Measurements from ENCODE around the gene DARS1.
"Not testable (repeated sequence)": the region's sequence is repeated elsewhere in the genome, so short reads cannot be mapped to it uniquely, and the experiment has no call there.

Gene DARS1

DNA sequence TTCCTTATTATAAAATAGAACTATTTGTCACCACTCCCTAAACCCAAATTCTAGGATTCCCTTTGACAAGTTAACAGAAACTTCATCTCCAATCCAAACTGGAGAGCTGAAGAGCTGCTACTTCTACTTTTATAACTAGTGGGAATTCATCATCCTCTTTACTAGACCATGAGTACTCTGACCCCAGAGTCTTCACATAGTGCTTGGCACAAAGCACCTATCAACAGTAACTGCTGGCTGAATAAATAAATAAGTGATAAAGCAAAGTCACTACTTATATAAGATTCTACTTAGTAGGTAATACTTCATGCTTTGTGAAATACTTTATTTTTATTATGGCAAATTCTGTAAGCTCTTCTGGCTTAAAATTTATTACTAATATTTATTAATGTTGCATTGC is 49.5 kb downstream of the DARS1 start:
- no peak for FAIRE-seq

DNA sequence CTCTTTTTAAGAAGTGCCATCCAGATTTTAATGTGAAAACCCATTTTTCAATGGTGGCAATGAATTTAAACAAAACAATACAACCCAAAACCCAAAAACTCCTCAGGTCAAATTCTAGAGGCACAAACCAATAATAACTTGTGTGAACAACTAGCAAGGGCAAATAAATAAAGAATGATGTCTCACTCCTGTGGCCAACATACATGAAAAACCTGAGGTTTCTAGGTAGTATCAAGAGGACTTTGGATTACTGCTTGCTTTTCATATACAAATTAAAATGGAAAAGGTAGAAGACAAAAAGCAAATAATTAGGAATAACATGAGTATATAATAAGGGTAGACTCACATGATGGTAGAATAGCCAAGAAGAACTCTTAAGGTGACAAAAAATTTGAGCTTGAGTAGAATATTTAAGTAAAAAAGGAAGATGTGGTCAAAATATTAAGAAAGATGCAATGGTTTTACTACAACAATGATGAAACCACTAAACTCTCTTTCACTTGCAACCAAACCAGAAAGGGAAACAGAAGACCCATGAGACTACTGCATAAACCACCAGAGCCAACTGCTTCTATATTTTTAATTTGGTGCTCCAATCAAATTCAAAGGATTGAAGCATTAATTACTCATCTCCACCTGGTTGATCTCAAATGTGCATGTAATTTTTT is 53.5 kb downstream of the DARS1 start:
- FAIRE-seq = no peak

DNA sequence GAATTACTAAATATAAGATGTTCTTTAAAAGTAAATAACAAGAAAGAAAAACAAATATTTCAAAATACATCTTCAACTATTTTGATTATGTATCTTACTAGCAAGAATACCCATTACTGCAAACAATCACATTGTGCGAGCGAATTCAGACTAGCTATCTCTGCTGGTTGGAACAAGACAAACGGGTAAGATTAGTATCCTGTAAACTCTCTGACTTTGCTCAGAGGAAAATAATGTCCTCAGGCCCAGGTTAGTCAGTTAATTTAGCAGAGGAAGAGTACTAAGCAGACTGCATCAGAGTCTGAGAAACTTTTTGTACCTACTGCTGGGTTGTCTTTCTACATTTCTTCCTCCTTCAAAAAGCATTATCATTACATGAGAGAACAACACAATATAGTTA is 58.8 kb downstream of the DARS1 start:
- FAIRE-seq = no peak

- FAIRE-seq = peak; percentile 47
These were observed 59.9 kb downstream of the DARS1 start for GRCh38 chr2:135925571-135925970.

DNA sequence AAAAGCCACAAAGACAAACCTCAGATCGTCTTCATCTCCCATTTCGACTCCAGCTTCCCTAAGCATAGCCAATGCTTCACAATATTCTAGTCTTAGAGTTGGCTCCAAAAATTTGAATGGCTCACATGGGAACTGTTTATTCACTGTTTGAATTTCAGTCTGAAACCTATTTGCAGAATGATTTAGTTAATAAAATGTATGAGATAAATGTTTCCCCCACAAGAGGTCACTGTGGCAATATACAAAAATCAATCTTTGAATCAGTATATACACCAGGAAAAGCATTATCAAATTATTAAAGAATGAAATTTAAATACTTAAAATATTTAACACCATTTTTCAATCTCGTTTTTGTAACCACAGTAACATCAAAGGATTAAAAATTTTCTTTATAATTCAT is 69.2 kb downstream of the DARS1 start:
- FAIRE-seq = peak; percentile 99

DNA sequence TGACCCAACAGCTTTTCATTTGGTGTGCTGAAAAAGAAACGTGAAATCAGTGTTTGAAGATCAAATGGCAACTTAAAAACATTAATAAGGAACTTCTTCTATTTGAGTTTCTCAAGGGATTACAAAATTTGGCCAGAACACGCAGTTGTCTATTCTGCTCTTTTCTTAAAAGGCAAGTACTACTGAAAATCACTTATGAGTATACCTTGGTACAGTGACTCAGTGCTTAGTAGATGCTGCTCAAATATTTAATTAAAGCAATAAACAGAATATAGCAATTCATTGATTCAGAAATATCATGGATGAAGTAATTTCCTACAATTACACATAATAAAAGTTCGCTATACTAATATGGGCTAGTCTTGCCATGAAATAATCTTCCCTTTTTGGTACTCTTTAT is 70.9 kb downstream of the DARS1 start:
- peak; percentile 78 for FAIRE-seq

- peak; percentile 96 for FAIRE-seq
These were observed 71.6 kb downstream of the DARS1 start for GRCh38 chr2:135913727-135914365.

DNA sequence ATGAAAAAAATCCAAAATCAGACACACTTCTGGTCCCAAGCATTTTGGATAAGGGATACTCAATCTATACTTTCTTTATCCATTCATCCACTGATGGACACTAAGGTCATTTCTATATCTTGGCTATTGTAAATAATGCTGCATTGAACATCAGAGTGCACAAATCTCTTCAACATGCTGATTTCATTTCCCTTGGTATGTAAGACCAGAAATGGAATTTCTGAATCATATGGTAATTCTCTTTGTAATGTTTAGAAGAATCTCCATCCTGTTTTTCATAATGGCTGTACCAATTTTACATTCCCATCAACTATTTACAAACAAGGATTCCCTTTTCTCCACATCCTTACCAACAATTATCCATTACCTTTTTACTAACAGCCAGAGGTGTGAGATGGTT is 75.5 kb downstream of the DARS1 start:
- FAIRE-seq = no peak

DNA sequence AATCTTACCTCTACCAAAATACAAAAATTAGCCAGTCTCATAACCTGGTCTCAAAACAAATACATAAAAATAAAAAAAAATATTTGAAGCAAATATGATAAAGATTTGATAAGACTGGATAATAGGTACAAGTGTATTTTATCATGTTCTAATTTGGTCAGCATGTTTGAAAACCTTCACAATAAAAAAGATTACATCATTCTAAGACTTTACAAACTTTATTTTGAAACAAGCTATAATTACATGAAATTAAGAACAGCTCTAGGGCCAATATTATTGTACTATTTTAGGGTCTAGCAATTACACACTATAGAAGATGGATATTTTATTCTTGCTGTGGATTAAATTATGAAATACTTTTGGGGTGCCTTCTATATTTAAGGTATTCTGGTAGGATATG is 79.7 kb downstream of the DARS1 start:
- FAIRE-seq = no peak

DNA sequence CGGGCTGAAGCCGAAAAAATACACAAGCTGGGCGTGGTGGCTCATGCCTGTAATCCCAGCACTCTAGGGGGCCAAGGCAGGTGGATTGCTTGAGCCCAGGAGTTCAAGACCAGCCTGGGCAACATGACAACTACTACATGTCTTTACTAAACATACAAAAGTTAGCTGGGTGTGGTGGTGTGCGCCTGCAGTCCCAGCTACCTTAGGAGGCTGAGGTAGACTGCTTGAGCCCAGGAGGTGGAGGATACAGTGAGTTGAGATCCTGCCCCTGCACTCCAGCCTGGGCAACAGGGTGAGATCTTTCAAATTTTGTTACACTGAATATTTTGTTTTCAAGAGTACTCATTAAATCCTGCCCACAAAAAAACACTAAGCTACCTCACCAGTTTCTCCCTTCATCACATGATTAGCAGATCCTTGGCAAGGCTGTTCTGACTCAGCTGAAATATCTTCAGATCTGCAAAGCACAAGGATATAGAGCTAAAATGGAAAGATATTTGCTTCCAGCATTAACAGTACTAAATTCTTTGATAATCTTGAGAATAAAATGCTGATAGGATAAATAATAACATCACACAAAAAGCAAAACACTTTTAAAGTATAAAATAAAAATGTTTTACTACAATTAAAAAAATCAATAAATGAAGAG is 81.0 kb downstream of the DARS1 start:
- FAIRE-seq = no peak

DNA sequence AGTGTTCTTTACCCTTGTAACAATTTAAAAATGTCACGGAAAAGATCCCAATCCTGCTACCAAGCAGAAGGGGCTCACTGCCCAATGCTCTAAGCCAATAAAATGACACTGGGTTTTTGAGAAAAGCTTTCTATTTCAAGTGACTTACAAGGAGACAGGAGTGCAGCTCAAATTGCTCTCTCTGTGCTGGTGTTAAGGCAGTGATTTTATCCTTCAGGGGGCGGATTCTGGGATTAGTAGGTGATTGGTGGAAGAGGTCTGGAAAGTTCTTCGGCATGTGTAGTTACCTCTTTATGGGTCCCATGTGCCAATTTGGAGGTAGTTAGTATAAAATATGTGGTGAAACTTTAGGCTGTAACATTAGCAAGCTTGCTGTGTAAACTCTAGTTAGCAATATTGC is 81.8 kb downstream of the DARS1 start:
- no peak for FAIRE-seq

GRCh38 chr2:135899567-135899966 is 85.9 kb downstream of the DARS1 start:
- no peak for FAIRE-seq

DNA sequence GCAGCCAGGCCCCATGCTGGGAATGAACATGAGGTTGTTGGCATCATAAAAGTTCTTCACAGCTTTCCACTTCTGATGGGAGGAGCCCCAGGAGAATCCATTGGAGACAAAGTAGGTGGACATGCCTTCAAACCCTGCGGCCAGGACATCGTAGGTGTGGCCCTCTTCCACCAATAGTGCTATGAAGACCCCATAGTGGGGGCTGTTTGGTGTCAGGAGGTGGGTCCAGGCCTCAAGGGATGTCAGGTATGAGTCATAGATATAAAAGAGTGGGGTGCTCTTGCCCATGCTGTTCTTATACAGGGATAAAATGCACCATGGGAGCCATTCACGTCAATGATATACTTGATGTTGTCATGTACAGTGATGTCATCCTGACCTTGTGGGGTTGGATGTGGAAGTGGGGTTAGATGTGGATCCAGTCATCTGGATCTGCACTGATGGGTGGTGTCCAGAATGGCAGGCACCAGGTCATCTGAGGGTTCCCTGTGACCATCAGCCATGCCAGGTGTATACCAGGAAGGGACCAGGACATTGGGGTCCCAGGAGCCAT is 87.1 kb downstream of the DARS1 start:
- FAIRE-seq = no peak

DNA sequence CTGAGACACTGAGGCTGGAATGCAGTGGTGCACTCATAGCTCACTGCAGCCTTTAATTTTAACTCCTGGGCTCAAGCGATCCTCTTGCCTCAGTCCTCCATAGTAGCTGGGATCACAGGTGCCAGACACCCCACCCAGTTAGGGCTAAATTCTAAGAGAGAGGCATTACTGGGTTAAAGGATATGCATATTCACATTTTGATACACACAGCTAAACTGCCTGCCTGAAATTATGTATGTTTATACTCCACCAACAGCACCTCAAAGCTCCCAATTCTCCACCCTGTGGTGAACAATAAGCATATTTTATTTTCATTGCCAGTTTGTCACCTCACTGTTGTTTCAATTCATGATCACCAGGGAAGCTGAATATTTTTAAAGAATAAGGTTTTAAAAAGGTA is 90.5 kb downstream of the DARS1 start:
- no peak for FAIRE-seq

- FAIRE-seq = no peak
These were observed 92.0 kb downstream of the DARS1 start for GRCh38 chr2:135893374-135893794.

DNA sequence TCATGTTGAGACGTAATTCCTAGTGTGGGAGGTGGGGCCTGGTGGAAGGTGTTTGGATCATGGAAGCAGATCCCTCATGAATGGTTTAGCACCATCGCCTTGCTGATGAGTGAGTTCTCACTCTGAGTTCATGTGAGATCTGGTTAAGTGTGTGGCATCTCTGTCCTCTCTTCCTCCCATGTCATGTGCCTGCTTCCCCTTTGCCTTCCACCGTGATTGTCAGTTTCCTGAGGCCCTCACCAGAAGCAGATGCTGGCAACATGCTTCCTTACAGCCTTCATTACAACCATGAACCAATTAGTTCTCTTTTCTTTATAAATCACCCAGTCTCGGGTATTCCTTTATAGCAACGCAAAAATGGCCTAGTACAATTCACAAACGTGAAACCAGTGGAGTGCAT is 94.6 kb downstream of the DARS1 start:
- no peak for FAIRE-seq

DNA sequence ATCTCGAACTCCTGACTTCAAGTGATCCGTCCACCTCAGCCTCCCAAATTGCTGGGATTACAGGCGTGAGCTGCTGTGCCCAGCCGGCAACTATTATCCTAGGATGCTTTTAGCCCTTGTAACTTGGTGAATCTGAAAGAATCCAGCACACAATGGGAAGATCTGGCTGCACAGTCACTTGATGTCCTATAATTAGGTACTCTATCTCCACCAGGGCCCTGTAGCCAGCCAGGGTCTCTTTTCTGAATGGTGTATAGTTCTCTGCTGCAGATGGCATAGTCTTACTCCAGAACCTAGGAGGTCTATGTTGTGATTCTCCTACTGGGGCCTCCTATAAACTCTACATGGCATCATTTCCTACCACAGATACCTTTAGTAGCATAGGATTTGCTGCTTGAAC is 95.3 kb downstream of the DARS1 start:
- no peak for FAIRE-seq

DNA sequence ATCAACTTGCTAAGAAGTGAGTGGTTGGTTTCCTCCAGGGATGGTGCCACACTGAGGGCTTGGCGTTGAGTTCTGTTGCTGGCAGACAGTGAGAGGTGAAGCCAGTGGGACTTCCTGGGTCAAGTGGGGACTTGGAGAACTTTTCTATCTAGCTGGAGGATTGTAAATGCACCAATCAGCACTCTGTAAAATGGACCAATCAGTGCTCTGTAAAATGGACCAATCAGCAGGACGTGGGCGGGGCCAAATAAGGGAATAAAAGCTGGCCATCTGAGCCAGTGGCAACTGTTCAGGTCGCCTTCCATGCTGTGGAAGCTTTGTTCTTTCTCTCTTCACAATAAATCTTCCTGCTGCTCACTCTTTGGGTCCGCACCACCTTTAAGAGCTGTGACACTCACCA is 96.8 kb downstream of the DARS1 start:
- FAIRE-seq = not testable (repeated sequence)

GRCh38 chr2:135885709-135886108 is 99.7 kb downstream of the DARS1 start:
- no peak for FAIRE-seq

DNA sequence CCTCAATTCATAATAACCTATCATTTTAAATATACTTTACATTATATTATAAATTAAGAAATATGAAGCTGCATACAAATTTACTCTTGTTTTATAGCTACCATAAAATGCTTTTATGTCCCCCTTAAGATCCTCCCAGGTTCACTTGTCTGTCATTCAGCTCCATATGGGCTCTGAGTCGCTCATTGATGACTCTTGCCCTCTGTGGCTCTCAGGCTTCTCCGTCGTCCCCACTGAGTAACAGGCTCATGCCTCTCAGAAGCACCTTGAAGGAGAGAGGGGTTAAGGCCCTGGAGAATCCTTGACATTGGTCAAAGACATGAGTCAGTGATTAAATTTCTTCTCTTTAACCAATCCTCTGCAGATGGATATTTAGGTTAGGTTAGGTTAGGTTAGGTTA is 103.0 kb downstream of the DARS1 start:
- no peak for FAIRE-seq

GRCh38 chr2:135876770-135877169 is 108.7 kb downstream of the DARS1 start:
- FAIRE-seq = not testable (repeated sequence)

GRCh38 chr2:135876066-135876711 is 109.2 kb downstream of the DARS1 start, which contains the start of gene MCM6:
MCM6 (minus strand) TSS chr2:135876443; CDS start chr2:135876365, 78 bp downstream.
- peak; percentile 94 for FAIRE-seq

DNA sequence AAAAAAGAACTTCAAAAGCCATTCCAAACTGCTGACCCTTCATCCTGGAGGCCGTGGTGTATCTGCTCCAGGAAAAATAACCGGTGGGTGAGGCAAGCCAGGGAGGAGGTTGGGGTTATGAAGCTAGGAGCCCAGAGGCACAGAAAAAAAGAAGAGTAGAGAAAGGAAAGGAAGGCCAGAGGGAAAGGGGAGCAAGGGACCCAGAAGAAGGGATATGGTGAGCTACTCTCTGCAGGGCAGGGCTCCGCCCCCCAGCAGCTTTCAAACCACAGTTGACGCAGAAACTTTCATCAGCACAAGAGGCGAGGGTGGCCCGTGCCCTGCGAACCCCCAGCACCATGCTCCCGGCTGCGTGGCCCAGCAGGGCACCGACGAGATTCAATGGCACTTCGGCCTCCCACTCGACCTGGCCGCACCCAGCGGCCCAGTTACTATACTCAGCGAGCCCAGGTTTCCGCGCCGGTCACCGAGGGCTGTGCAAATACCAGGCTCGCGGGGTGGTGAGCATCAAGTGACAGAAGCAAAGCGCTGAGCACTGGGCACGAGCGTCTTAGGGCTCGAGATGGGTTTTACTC is 109.8 kb downstream of the DARS1 start:
- no peak for FAIRE-seq
